GM12873 (cell line): Measurements from ENCODE around the gene GIPC2.

Experiments
- TF ChIP-seq, protein P1 (sequence below): IDR thresholded peaks from 2 replicates; pipeline ENCODE4 v1.5.1; 2012; ENCODE audit warnings: low read depth, mild to moderate bottlenecking, moderate library complexity, low read length, control low read depth; ENCODE audit not compliant: insufficient read depth; ENCODE audit errors: missing control alignments

The GIPC2 gene

DNA sequence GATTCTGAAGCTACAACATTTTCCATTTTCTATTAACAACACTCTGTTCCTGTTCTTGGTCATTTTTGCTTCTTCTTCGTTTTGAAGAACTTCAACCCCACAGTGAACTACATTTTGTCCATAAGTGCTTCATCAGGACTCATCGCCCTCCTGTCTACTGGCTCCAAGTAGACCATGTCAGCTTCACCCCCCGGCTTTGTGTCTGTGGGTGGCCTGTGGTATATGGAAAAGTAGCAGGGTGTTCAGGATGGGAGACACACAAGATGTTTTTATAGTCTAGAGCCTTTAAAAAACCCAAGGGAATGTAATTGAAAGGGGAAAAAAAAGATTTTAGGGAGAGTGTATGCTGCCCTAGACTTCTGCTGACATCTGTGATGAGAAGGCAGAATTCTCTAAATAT lies 46.1 kb downstream of the GIPC2 start:
- TF ChIP-seq, protein P1, sequence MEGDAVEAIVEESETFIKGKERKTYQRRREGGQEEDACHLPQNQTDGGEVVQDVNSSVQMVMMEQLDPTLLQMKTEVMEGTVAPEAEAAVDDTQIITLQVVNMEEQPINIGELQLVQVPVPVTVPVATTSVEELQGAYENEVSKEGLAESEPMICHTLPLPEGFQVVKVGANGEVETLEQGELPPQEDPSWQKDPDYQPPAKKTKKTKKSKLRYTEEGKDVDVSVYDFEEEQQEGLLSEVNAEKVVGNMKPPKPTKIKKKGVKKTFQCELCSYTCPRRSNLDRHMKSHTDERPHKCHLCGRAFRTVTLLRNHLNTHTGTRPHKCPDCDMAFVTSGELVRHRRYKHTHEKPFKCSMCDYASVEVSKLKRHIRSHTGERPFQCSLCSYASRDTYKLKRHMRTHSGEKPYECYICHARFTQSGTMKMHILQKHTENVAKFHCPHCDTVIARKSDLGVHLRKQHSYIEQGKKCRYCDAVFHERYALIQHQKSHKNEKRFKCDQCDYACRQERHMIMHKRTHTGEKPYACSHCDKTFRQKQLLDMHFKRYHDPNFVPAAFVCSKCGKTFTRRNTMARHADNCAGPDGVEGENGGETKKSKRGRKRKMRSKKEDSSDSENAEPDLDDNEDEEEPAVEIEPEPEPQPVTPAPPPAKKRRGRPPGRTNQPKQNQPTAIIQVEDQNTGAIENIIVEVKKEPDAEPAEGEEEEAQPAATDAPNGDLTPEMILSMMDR = no peak

DNA sequence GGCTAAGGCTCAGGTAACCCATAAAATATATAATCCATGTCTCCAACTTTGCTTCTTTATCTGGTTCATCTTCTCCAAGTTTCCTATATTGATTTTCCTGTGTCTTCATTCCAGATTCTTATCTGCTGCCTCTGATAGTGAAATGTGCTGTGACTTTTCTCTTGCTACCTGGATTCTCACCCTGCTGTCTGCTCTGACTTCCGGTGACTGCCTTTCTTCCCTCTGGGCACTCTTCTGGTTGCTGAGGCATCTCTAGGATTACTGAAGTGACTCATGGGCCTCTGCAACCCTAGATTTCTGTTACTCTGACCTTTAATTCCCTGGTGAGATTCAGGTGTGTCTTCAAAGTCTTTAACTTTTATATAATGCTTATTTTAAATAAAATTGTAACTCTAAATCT lies 46.9 kb downstream of the GIPC2 start:
- TF ChIP-seq, protein P1 = no peak

GRCh38 chr1:78093560-78093959 lies 47.8 kb downstream of the GIPC2 start:
- TF ChIP-seq, protein P1 = no peak

DNA sequence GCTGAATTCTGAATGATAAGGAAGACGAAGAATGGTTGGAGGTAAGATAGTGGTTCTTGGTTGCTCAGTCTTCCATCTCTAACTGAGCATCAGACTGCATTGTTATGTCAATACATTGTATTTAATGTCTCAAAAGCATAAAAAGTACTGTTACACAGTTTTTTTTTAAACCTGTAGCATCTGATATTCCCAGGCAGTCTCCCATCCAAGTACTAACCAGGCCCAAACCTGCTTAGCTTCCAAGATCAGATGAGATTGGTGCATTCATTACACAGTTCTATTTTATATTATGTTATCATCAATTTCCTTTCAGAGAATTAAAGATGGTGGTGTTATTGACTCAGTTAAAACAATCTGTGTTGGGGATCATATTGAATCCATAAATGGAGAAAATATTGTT lies 48.9 kb downstream of the GIPC2 start:
- TF ChIP-seq, protein P1 = no peak

GRCh38 chr1:78095593-78095992 lies 49.8 kb downstream of the GIPC2 start:
- TF ChIP-seq, protein P1 = no peak

DNA sequence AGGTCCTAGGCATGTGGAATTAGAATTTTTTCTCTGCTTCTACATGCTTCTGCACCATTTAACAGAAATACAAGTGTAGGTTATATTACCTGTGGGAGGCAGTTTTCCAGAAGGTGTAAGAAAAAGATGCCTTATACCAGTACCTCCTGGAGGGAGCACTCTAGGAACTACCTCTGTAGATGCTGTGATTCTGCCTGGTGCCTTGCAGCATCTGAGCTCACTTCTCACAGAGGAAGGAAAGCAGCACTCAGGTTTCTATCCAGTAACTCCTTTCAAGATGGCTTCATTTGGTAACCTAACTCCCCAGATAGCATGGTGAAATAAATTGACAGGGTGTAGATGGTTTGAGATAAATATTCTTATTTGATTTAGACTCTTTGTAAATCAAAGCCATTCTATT lies 50.3 kb downstream of the GIPC2 start:
- TF ChIP-seq, protein P1 = no peak

DNA sequence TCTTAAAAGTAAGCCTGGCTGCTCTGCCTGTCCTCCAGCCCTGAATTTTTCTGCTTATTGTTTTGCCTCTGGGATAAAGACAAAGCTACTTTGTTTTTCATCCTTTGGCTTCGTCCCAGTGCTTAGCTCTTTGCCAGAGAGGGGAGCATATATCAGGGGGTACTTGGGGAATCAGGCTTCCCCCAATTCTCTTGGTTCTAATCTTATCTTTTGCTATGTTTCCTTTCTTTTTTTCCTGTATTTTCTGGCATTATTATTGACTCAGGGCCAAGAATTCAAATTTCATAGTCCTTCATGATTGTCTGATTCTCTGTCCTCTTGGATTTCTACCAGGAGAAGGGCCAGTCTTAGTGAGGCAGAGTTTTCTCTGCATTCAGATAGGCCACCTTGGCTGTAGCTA lies 51.2 kb downstream of the GIPC2 start:
- TF ChIP-seq, protein P1 = no peak

DNA sequence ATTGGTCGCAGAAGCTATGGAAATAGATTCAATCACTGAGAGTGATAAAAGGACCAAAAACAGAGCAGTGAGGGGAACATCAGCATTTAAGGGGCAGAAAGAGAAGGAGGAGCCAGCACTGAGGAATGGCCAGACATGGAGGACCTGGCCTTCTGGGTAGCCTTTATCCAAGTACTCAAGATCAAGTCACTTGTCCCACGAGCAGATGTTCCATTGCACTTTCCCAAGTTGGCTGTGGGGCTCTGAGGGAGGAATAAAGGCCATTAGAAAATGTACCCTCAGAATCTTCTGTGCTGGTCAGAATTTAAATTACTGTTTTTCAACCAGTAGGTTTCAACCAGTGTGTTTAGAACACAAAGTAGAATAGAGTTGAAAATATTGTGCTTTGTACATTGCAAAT lies 55.3 kb downstream of the GIPC2 start:
- TF ChIP-seq, protein P1 = no peak
